ENCODE results near the gene MTMR11. TPM values are rescaled to one million over a fixed set of nuclear protein-coding genes. Genes with fewer than 3 reads are reported as not detected.
"Not testable (repeated sequence)": the region's sequence is repeated elsewhere in the genome, so short reads cannot be mapped to it uniquely, and the experiment has no call there.

MTMR11 gene, protein sequence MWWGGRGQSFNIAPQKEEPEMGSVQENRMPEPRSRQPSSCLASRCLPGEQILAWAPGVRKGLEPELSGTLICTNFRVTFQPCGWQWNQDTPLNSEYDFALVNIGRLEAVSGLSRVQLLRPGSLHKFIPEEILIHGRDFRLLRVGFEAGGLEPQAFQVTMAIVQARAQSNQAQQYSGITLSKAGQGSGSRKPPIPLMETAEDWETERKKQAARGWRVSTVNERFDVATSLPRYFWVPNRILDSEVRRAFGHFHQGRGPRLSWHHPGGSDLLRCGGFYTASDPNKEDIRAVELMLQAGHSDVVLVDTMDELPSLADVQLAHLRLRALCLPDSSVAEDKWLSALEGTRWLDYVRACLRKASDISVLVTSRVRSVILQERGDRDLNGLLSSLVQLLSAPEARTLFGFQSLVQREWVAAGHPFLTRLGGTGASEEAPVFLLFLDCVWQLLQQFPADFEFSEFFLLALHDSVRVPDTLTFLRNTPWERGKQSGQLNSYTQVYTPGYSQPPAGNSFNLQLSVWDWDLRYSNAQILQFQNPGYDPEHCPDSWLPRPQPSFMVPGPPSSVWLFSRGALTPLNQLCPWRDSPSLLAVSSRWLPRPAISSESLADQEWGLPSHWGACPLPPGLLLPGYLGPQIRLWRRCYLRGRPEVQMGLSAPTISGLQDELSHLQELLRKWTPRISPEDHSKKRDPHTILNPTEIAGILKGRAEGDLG
- 0.66 TPM for polyA plus RNA-seq (2012; ENCODE audit: insufficient read depth, insufficient read length)

DNA sequence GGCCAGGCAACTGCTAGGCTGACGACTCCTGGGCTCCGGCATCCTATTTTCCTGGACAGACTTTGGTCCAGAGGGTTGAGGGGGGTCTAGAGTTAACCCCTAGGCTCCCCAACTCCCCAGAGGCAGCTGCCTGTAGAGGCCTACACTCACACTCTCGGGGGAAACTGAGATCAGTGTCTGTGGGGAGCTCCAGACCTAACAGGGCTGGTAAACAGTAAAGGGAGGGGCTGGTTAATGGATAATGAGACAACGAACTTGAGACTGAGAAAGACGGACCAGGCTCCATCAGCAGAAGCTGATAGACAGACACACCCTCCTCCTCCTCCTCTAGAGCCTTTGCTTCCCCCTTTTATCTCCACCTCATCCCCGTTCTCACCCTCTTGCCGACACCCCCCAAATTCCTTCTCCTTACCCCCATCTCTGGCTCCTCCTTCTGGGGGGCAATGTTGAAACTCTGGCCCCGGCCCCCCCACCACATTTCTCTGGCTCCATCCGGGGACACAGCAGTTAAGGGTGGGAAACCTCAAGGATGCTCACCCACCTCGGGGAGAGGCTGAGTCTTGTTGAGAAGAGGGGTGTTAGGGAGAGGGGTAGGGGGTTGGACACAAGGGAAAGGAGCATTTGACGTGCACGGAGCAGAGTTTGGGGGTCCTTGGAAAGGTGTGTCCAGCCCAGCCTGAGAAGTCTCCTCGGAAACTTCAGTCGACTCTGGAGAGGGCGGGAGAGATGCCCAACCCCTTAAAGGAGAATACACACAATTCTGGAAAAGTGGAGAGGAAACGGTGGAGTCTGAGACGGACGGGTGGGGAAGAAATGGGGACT, at the start of gene MTMR11:
MTMR11 (minus strand) TSS at position 710 of the 822 bp plus-strand sequence; CDS start at position 478, 232 bp downstream.
- no peak for DNase-seq (ENCODE audit: low read depth, low spot score)
- no peak within 1 kb of the TSS for H3K4me3 ChIP-seq (ENCODE audit: low read length)

GRCh38 chr1:149979972-149980540, 43.4 kb upstream of the MTMR11 start:
- no peak for DNase-seq (ENCODE audit: low read depth, low spot score)
- no peak overlapping the region for H3K4me3 ChIP-seq (ENCODE audit: low read length)

- no peak overlapping the region for H3K4me3 ChIP-seq (ENCODE audit: low read length)
- no peak for DNase-seq (ENCODE audit: low read depth, low spot score)
These were observed 42.7 kb upstream of the MTMR11 start for GRCh38 chr1:149979245-149979971.

DNA sequence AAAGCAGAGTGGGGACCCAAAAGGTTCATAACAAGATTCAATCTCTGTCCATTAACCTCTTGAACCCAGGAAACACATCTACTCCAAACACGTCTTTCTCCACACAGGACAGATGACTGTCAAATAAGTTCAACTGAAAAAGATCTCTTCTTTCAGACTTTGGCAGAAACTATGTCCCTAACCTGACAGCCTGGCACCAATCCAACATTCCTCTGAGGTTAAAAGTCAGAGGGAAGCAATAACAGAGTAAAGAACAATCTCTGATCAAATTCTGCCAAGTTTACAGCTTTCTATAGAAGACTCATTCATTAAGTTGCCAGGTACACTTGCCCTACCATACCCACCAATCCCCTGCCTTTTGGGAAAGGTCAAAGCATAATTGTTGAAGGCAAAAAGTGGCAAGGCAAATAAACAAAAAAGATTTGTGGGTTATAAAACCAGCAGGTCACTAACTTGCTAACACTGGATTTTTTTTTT, 41.9 kb upstream of the MTMR11 start:
- no peak overlapping the region for H3K4me3 ChIP-seq (ENCODE audit: low read length)
- no peak for DNase-seq (ENCODE audit: low read depth, low spot score)

GRCh38 chr1:149977345-149977744, 40.7 kb upstream of the MTMR11 start:
- DNase-seq (ENCODE audit: low read depth, low spot score) = no peak
- no peak overlapping the region for H3K4me3 ChIP-seq (ENCODE audit: low read length)

GRCh38 chr1:149972547-149972946, 35.9 kb upstream of the MTMR11 start:
- no peak overlapping the region for H3K4me3 ChIP-seq (ENCODE audit: low read length)
- no peak for DNase-seq (ENCODE audit: low read depth, low spot score)

DNA sequence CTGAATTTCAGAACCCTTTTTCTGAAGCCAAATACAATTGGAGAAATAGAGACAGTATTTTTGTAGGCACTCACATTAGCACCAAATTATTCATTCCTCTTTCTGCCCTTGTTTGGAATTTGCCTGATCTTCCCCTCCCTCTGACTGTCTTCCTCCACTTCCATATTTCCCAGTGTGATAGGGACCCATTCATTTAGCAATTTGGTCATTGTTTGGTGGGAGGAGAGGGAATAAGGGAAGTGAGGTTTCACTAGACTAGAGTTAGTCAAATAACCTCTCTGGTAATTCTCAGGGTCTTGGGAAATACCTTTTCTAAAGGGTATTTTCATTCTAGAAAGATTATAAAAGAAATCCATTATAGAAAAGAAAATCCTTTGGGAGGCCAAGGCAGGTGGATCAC, 31.0 kb upstream of the MTMR11 start:
- DNase-seq (ENCODE audit: low read depth, low spot score) = no peak

GRCh38 chr1:149967041-149967440, 30.4 kb upstream of the MTMR11 start:
- DNase-seq (ENCODE audit: low read depth, low spot score) = no peak
- no peak overlapping the region for H3K4me3 ChIP-seq (ENCODE audit: low read length)

More for the DNA sequence above, 31.0 kb upstream of the MTMR11 start:
- no peak overlapping the region for H3K4me3 ChIP-seq (ENCODE audit: low read length)

- H3K4me3 ChIP-seq (ENCODE audit: low read length) = no peak overlapping the region
- DNase-seq (ENCODE audit: low read depth, low spot score) = no peak
These were observed 29.7 kb upstream of the MTMR11 start for GRCh38 chr1:149966405-149966804.

GRCh38 chr1:149965440-149965839, 28.8 kb upstream of the MTMR11 start:
- no peak overlapping the region for H3K4me3 ChIP-seq (ENCODE audit: low read length)
- DNase-seq (ENCODE audit: low read depth, low spot score) = no peak

- DNase-seq (ENCODE audit: low read depth, low spot score) = no peak
- no peak overlapping the region for H3K4me3 ChIP-seq (ENCODE audit: low read length)
These were observed 26.7 kb upstream of the MTMR11 start for GRCh38 chr1:149963358-149963757.

DNA sequence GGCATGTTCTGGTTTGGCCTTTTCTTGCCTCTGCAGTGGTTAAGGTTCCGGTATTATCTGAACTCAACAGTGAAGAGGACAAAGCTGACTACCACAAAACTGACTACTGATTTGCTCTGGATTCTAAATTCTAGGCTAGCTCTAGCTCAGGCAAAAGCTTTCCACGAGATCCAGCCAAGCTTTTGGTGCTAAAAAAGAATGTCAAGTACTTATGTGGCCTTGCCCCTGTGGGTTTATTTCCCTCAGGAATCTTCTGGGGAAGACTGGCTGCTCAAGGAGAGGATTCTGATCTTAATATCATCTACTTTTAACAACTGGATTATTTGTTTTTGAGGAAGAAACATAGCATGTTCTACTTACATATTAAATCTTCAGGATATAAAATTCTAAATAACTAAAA, 26.1 kb upstream of the MTMR11 start:
- DNase-seq (ENCODE audit: low read depth, low spot score) = no peak
- H3K4me3 ChIP-seq (ENCODE audit: low read length) = no peak overlapping the region

DNA sequence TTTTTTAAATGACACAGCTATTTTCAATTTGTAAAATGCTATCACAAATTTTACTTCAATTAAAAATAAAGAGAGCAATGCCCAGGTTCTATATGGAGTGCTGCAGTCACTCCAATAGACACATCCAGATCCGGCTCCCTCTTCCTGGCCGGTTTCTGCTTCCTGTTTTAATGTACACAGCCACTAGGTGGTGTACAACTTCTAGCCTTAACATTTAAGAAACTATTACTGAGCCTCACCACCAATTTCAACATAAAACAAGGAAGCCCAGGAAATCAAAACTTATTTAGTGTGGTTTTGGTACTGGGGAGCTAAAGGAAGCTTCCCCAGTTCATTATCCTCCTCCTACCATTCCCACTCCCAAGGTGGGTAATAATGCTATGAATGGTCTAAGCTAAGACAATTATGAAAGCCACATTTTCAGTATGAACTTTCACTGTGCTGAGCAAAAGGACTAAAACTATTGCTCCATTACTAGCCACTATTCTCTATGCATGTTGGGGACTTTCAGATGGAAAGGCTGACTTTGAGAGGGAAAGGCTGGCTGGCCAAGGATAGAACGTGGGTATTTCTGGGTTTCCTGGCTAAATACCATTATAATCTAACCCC, 25.5 kb upstream of the MTMR11 start:
- H3K4me3 ChIP-seq (ENCODE audit: low read length) = no peak overlapping the region
- peak; percentile 73 for DNase-seq (ENCODE audit: low read depth, low spot score)

- DNase-seq (ENCODE audit: low read depth, low spot score); H3K4me3 ChIP-seq (ENCODE audit: low read length): not testable (repeated sequence)
These were observed 20.9 kb upstream of the MTMR11 start for GRCh38 chr1:149957548-149957947.

DNA sequence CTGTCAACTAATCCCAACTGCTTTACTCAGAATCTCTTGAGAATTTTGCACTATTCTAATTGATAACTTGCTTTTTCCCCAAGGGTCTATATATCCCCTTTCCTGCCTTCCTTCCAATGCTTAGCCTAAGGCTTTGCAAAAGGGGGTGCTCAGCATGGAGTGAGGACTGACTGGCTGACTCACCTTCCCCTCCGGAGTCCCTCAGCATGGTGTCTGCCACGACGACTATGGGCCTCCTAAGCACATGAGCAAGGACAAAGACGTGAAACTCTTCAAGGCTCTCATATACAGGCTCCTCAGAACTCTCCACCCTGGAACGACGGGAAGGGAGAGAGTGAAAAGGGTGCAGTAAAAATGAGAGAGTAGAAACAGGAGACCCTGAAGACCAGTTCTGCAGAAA, 13.2 kb upstream of the MTMR11 start:
- no peak for DNase-seq (ENCODE audit: low read depth, low spot score)

DNA sequence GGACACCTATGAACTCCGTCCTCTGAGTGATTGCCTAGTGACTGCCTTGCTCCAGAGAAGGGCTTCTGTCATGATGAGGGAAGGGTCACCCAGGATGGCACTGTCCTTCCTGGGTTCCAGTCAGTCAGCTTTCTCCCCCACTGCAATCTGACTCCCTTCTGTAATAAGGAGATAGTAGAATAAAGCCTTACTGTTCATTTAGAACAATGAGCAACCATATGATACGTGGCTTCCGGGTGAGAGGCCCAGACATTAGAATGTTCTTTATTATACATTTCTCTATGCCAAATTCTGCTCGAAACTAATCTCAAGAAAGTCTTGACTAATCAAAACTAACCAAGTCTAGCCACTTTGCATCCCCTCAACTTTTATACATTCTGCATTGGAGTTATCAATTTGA, 8.5 kb upstream of the MTMR11 start:
- H3K4me3 ChIP-seq (ENCODE audit: low read length) = no peak overlapping the region
- no peak for DNase-seq (ENCODE audit: low read depth, low spot score)

More for the DNA sequence above, 13.2 kb upstream of the MTMR11 start:
- H3K4me3 ChIP-seq (ENCODE audit: low read length) = no peak overlapping the region

DNA sequence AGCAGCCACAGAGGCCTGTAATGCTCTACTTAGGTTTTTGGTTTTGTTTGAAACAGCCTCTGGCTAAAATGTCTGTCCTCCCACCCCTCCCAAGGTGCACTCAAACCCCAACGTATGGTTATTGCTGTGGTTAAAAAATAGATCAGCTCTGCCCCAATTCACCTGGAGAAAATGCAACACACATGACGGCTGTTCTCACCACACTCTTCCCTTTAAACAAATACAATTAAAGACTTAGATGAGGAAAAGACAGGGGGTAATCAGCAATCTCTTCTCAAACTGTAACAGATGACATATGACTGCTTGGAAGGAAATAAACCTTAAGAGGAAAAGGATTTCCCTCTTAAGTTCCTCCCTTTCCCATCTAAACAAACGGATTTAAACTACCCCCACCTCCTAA, 6.2 kb upstream of the MTMR11 start:
- peak; percentile 83 for DNase-seq (ENCODE audit: low read depth, low spot score)
- H3K4me3 ChIP-seq (ENCODE audit: low read length) = no peak overlapping the region

DNA sequence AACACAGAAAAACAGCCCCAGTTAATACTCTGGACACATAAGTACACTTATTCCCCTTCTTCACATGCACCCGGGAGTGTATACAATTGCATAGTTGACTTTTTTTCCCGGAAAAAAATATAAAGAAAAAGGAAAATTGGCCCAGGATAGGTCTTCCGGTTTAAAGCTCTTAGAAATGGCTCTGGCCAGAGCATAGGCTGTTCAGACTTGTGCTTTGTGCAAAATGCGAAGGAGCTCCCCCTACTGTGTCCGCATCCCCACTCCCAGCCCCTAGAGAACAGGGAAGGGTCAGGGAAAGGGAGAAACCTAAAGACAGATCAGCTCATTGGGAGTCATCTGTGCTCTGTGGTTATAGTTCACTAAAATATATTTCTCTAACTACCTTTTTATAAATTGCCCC, 5.5 kb upstream of the MTMR11 start:
- DNase-seq (ENCODE audit: low read depth, low spot score) = no peak

More for the DNA sequence above, 5.5 kb upstream of the MTMR11 start:
- H3K4me3 ChIP-seq (ENCODE audit: low read length) = no peak overlapping the region
